OCI-LY3 (cell line): Measurements from ENCODE around the gene VAV2.

Experiments
- H2AFZ ChIP-seq: fragments of 200-600, 300-600 bp; shearing (Covaris generic); 2 replicates; pipeline ENCODE4 v1.6.0; 2014; ENCODE audit warnings: antibody characterized with exemption, low read depth, low read length
- H3K27ac ChIP-seq: fragments of 200-600, 300-600 bp; sonication (generic); 2 replicates; pipeline ENCODE4 v1.5.1; 2014; ENCODE audit warnings: mild to moderate bottlenecking, low read length, moderate library complexity, mixed read lengths
- H3K27me3 ChIP-seq: fragments of 200-600, 300-600 bp; sonication (generic); 2 replicates; pipeline ENCODE4 v1.6.1; 2014; ENCODE audit warnings: low read depth, low read length, mixed read lengths
- H3K36me3 ChIP-seq: fragments of 200-600, 300-600 bp; sonication (generic); replicated peaks from 2 replicates; pipeline ENCODE3; 2014; ENCODE audit warnings: low read depth, low read length, mixed read lengths
- H3K4me1 ChIP-seq: fragments of 300-600, 200-600 bp; sonication (generic); 2 replicates; pipeline ENCODE4 v1.6.1; 2014; ENCODE audit warnings: low read length, mixed read lengths
- H3K4me2 ChIP-seq: fragments of 200-600, 300-600 bp; sonication (generic); 2 replicates; pipeline ENCODE4 v1.6.1; 2014; ENCODE audit warnings: low read length, mixed read lengths
- H3K4me3 ChIP-seq: fragments of 300-600, 200-600 bp; sonication (generic); 2 replicates; pipeline ENCODE4 v1.5.1; 2014; ENCODE audit warnings: antibody characterized with exemption, mild to moderate bottlenecking, low read length, moderate library complexity
- H3K79me2 ChIP-seq: fragments of 300-600, 200-600 bp; shearing (Covaris generic); 2 replicates; pipeline ENCODE4 v1.6.1; 2014; ENCODE audit warnings: mild to moderate bottlenecking, low read length, mixed read lengths
- H3K9ac ChIP-seq: fragments of 300-600, 200-600 bp; shearing (Covaris generic); 2 replicates; pipeline ENCODE4 v1.6.0; 2014; ENCODE audit warnings: mild to moderate bottlenecking, low read length, moderate library complexity
- H3K9me3 ChIP-seq: fragments of 200-600, 300-600 bp; shearing (Covaris generic); 2 replicates; pipeline ENCODE4 v1.6.1; 2014; ENCODE audit warnings: low read length, mixed read lengths; ENCODE audit not compliant: insufficient read depth
- H4K20me1 ChIP-seq: fragments of 200-600, 300-600 bp; sonication (generic); 2 replicates; pipeline ENCODE4 v1.6.1; 2016; ENCODE audit warnings: low read length, mixed read lengths; ENCODE audit not compliant: insufficient read depth
- EZH2phosphoT487 ChIP-seq: fragments of 200-600 bp; shearing (Covaris generic); IDR thresholded peaks from 2 replicates; pipeline ENCODE4 v1.6.1; 2018; ENCODE audit warnings: antibody characterized with exemption, mixed run types, low read depth
- TF ChIP-seq, protein P1 (sequence below): fragments of 200-600, 300-600 bp; sonication (generic); IDR thresholded peaks from 2 replicates; pipeline ENCODE4 v1.5.1; 2014; ENCODE audit warnings: antibody characterized with exemption, low read length, low read depth

The VAV2 gene

DNA sequence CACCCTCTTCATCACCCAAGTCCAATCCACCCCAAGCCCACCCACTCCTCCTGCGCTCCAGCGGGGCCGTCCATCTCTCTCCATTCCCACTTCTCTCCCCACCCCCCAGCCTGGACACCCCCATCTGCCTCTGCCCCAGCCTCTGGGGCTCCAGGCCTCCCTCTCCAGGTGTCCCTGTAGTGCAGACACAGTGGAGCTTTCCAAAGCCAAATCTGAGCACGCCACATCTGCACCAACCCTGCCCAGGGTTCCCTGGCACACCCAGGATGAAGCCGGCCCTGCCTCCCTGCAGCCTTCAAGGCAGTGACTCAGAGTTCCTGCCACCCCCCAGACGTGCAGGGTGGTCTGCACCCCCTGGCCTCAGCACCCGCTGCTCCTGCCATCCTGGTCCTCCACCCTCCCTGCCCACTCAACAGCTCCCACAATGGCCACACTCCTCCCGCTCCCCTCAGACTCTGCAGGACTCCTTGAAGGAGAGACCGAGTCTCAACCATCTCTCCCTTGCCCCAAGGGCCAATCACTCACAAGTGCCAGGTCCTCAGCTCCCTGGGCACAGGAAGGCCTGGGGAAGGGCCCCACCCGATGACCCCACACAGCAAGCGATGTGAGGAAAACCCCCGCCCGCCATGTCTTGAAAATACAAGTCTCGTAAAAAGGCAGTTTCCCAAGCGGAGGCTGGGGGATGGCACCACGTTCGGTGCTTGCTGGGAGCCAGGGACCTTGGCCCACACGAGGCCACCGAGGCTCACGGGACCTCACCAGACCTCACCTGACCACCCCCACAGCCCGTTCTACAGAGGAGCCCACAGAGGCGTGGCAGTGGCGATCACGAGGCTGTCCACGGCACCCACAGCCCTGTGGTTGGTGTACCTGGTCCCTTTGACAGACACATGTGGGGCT is 22.2 kb downstream of the VAV2 start:
- Histone ChIP-seq H3K79me2 (peaks cover 100% of the 10 kb centered on the region), H3K4me1 (peaks cover 48% of the 10 kb centered on the region), H2AFZ (no peak overlapping the region), H3K4me3 (peak overlapping the region; percentile 17; the same call in 1 of the 2 replicates), H3K9ac (peak overlapping the region; percentile 9; the same call in 1 of the 2 replicates), H3K4me2 (peak overlapping the region; percentile 88), H3K27ac (no peak overlapping the region), H4K20me1 (peaks cover 71% of the 10 kb centered on the region), H3K27me3 (no peaks in the 10 kb centered on the region), H3K36me3 (peaks cover 5% of the 10 kb centered on the region), H3K9me3 (peaks cover under 1% of the 10 kb centered on the region; the same call in 1 of the 2 replicates)
- no peak for TF ChIP-seq EZH2phosphoT487
- TF ChIP-seq, protein P1, sequence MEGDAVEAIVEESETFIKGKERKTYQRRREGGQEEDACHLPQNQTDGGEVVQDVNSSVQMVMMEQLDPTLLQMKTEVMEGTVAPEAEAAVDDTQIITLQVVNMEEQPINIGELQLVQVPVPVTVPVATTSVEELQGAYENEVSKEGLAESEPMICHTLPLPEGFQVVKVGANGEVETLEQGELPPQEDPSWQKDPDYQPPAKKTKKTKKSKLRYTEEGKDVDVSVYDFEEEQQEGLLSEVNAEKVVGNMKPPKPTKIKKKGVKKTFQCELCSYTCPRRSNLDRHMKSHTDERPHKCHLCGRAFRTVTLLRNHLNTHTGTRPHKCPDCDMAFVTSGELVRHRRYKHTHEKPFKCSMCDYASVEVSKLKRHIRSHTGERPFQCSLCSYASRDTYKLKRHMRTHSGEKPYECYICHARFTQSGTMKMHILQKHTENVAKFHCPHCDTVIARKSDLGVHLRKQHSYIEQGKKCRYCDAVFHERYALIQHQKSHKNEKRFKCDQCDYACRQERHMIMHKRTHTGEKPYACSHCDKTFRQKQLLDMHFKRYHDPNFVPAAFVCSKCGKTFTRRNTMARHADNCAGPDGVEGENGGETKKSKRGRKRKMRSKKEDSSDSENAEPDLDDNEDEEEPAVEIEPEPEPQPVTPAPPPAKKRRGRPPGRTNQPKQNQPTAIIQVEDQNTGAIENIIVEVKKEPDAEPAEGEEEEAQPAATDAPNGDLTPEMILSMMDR: no peak

DNA sequence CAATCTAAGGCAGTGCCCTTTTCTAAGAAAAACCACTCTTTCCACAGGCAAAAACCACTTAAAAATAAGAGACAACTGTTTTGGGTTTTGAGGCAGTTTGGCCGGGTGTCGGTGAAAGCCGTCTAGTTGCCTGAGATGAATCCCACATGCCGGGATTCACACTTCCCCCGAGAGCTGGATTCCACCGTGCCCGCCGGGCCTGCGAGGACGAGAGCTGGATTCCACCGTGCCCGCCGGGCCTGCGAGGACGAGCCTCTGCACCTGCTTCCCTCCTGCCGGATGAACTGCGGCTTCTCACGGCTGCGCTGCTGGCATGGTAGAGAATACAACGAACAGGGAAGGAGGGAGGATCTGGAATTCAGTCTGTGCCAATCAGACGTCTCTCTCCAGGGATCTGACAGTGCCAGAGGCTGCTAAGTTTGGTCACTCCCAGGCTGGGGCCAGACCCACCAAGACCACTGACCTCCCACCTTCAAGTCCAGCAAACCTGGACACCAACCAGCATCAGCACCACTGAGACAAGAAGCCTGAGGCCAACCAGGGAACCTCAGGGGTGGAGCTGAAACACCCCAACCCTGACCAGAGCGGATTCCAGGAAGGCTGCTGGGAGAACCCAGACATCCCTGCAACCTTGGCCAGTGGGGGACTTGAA is 23.0 kb downstream of the VAV2 start:
- H3K79me2 ChIP-seq: peaks cover 100% of the 10 kb centered on the region
- no peaks in the 10 kb centered on the region for H3K27me3 ChIP-seq
- H4K20me1 ChIP-seq: peaks cover 63% of the 10 kb centered on the region
- peaks cover 48% of the 10 kb centered on the region for H3K4me1 ChIP-seq
- H3K9me3 ChIP-seq: peaks cover 7% of the 10 kb centered on the region; the same call in 1 of the 2 replicates
- no peak overlapping the region for H2AFZ ChIP-seq
- peak overlapping the region; percentile 68 for H3K4me3 ChIP-seq
- H3K27ac ChIP-seq: peak overlapping the region; percentile 59
- peak overlapping the region; percentile 64; the same call in 1 of the 2 replicates for H3K9ac ChIP-seq
- H3K36me3 ChIP-seq: peaks cover 10% of the 10 kb centered on the region
- TF ChIP-seq, protein P1: no peak
- TF ChIP-seq EZH2phosphoT487: no peak
- H3K4me2 ChIP-seq: peak overlapping the region; percentile 88

DNA sequence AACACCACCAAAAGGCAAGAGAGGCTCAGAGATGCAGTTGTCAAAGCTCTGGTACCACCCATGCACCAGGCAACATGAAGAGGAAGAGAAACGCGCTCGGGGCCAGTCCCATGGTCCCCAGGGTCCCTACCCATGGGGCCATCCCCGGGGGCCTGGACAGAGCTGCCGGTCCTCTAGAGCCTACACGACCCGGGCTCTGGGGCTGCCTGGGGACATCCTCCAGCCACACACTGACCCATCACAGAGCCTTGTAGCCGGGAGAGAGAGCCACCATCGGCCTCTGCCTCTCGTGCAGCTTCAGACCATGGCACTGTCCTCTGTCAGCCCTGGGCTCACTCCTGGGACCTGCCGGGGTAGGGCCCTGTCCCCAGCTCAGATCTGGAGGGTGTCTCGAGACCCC is 23.7 kb downstream of the VAV2 start:
- no peaks in the 10 kb centered on the region for H3K27me3 ChIP-seq
- H3K27ac ChIP-seq: peak overlapping the region; percentile 59

More for the DNA sequence above, 23.7 kb downstream of the VAV2 start:
- peak overlapping the region; percentile 88 for H3K4me2 ChIP-seq
- peak overlapping the region; percentile 64 for H3K9ac ChIP-seq
- H2AFZ ChIP-seq: no peak overlapping the region
- H3K4me1 ChIP-seq: peaks cover 48% of the 10 kb centered on the region
- peak overlapping the region; percentile 68 for H3K4me3 ChIP-seq
- TF ChIP-seq, protein P1: no peak
- TF ChIP-seq EZH2phosphoT487: no peak
- peaks cover 59% of the 10 kb centered on the region for H4K20me1 ChIP-seq
- peaks cover 10% of the 10 kb centered on the region for H3K36me3 ChIP-seq
- H3K9me3 ChIP-seq: peaks cover 7% of the 10 kb centered on the region; the same call in 1 of the 2 replicates
- peaks cover 99% of the 10 kb centered on the region for H3K79me2 ChIP-seq
